HEK293 (cell line): ENCODE results near the gene TBC1D22A.

Source experiments
- CTCF ChIA-PET: fragments of 350-600 bp; formaldehyde crosslinking; extraction: SDS; loops from one replicate; lab custom pipeline; 2021; ENCODE audit warnings: antibody characterized with exemption; lab: Yijun Ruan, JAX
- POLR2A ChIA-PET: fragments of 300-600 bp; formaldehyde crosslinking; extraction: SDS; loops from one replicate; lab custom pipeline; 2020; ENCODE audit warnings: antibody characterized with exemption, inconsistent platforms; lab: Yijun Ruan, JAX
- H3K27ac ChIP-seq: fragments of 200-500 bp; sonication (Bioruptor generic); 2 replicates; pipeline ENCODE4 v1.5.1; 2014; ENCODE audit warnings: low read depth, low read length, control low read depth, inconsistent platforms; ENCODE audit errors: extremely low read depth
- H3K36me3 ChIP-seq, 2 experiments: fragments of 200-500 bp in 1 of 2; sonication (Bioruptor generic) in 1 of 2; 1 replicate in 1 of 2; 2 replicates in 1 of 2; pipeline ENCODE4 v1.5.1; 2014 to 2017; ENCODE audit warnings: inconsistent platforms in 2 of 2, low read length in 2 of 2; ENCODE audit not compliant: control insufficient read depth in 2 of 2, insufficient read depth in 1 of 2
- H3K4me1 ChIP-seq: fragments of 200-500 bp; sonication (Bioruptor generic); 2 replicates; pipeline ENCODE4 v1.5.1; 2014; ENCODE audit warnings: mild to moderate bottlenecking, low read length, inconsistent platforms; ENCODE audit not compliant: control insufficient read depth, insufficient read depth
- H3K4me3 ChIP-seq: 2 replicates; pipeline ENCODE4 v1.5.1; 2011; ENCODE audit warnings: low read depth, mild to moderate bottlenecking, control low read depth, low read length, moderate library complexity
- H3K9me3 ChIP-seq: fragments of 200-500 bp; sonication (Bioruptor generic); 2 replicates; pipeline ENCODE4 v1.5.1; 2014; ENCODE audit warnings: low read depth, low read length, inconsistent platforms; ENCODE audit not compliant: control insufficient read depth, insufficient read depth
- GLI2 ChIP-seq: fragments of 450-650 bp; formaldehyde crosslinking; IDR thresholded peaks from 2 replicates; pipeline ENCODE4; 2017; ENCODE audit warnings: missing biosample characterization, missing genetic modification characterization, low read depth, borderline replicate concordance
- GLIS1 ChIP-seq: fragments of 450-650 bp; formaldehyde crosslinking; IDR thresholded peaks from 2 replicates; pipeline ENCODE4 v1.5.1; 2016; ENCODE audit warnings: missing biosample characterization, missing genetic modification characterization
- KLF1 ChIP-seq: fragments of 450-650 bp; formaldehyde crosslinking; IDR thresholded peaks from 2 replicates; pipeline ENCODE4 v1.5.1; 2016; ENCODE audit warnings: missing biosample characterization, missing genetic modification characterization
- KLF10 ChIP-seq: fragments of 450-650 bp; IDR thresholded peaks from 2 replicates; pipeline ENCODE4 v1.5.1; 2018; ENCODE audit warnings: missing biosample characterization, mild to moderate bottlenecking, missing genetic modification characterization
- SP7 ChIP-seq: fragments of 450-650 bp; formaldehyde crosslinking; IDR thresholded peaks from 2 replicates; pipeline ENCODE4 v1.5.1; 2016; ENCODE audit warnings: missing biosample characterization, missing genetic modification characterization
- ZBTB7A ChIP-seq: fragments of 450-650 bp; formaldehyde crosslinking; IDR thresholded peaks from 2 replicates; pipeline ENCODE4 v1.5.1; 2016; ENCODE audit warnings: low read depth, missing biosample characterization, missing genetic modification characterization
- ZFHX2 ChIP-seq: fragments of 450-650 bp; formaldehyde crosslinking; conservative IDR thresholded peaks from 2 replicates; pipeline ENCODE4 v1.5.1; 2016; ENCODE audit warnings: missing biosample characterization, missing genetic modification characterization
- ZIC2 ChIP-seq: fragments of 450-650 bp; formaldehyde crosslinking; IDR thresholded peaks from 2 replicates; pipeline ENCODE4 v1.5.1; 2016; ENCODE audit warnings: missing biosample characterization, missing genetic modification characterization
- ZNF132 ChIP-seq: fragments of 450-650 bp; formaldehyde crosslinking; IDR thresholded peaks from 2 replicates; pipeline ENCODE4 v1.5.1; 2017; ENCODE audit warnings: missing biosample characterization, missing genetic modification characterization, borderline replicate concordance
- ZNF16 ChIP-seq: fragments of 450-650 bp; formaldehyde crosslinking; IDR thresholded peaks from 2 replicates; pipeline ENCODE4 v1.5.1; 2016; ENCODE audit warnings: low read depth, missing biosample characterization, missing genetic modification characterization
- ZNF24 ChIP-seq: fragments of 450-650 bp; formaldehyde crosslinking; IDR thresholded peaks from 2 replicates; pipeline ENCODE4 v1.5.1; 2016; ENCODE audit warnings: missing biosample characterization, missing genetic modification characterization
- ZNF391 ChIP-seq: fragments of 450-650 bp; formaldehyde crosslinking; IDR thresholded peaks from 2 replicates; pipeline ENCODE4 v1.5.1; 2016; ENCODE audit warnings: low read depth, missing biosample characterization, missing genetic modification characterization, borderline replicate concordance
- ZNF600 ChIP-seq: fragments of 450-650 bp; formaldehyde crosslinking; IDR thresholded peaks from 2 replicates; pipeline ENCODE4 v1.5.1; 2016; ENCODE audit warnings: missing biosample characterization, missing genetic modification characterization
- ZNF664 ChIP-seq: fragments of 450-650 bp; formaldehyde crosslinking; IDR thresholded peaks from 2 replicates; pipeline ENCODE4 v1.5.1; 2016; ENCODE audit warnings: missing biosample characterization, missing genetic modification characterization
- ZNF747 ChIP-seq: fragments of 450-650 bp; formaldehyde crosslinking; IDR thresholded peaks from 2 replicates; pipeline ENCODE4 v1.5.1; 2016; ENCODE audit warnings: missing biosample characterization, missing genetic modification characterization
- TF ChIP-seq, protein P1 (sequence below): fragments of 450-650 bp; formaldehyde crosslinking; IDR thresholded peaks from 2 replicates; pipeline ENCODE4 v1.5.1; 2016; ENCODE audit warnings: missing biosample characterization, missing genetic modification characterization, borderline replicate concordance
- TF ChIP-seq, protein P2 (sequence below): fragments of 450-650 bp; formaldehyde crosslinking; IDR thresholded peaks from 2 replicates; pipeline ENCODE4 v1.5.1; 2016; ENCODE audit warnings: missing biosample characterization, missing genetic modification characterization

TBC1D22A gene

DNA sequence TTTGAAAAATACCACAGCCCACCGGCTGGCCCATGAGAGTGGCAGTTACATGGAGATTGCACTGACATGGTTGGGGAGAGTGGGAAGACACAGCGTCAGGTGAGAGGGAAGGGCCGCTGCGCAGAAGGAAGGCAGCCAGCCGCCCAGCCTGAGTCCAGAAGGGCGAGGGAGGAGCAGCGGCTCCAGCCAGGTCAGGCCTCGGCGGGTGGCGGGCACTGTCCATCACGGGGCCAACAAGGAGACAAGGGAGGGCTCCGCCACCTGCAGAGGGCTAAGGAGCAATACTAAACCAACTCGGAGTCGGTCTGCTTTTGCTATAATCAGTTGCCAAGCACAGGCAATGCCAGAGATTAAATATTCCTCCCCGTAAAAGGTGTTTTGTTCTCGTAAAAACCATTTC lies 384.5 kb downstream of the TBC1D22A start:
- no peak overlapping the region for H3K27ac ChIP-seq
- no peaks in the 10 kb centered on the region for H3K36me3 ChIP-seq
- ChIA-PET POLR2A (no interaction called here), CTCF (no interaction called here)
- no peaks in the 10 kb centered on the region for H3K9me3 ChIP-seq
- no peak overlapping the region for H3K4me3 ChIP-seq
- H3K4me1 ChIP-seq, result no peaks in the 10 kb centered on the region
- TF ChIP-seq SP7 (tag by site-specific recombination), result no peak
- no peak for TF ChIP-seq GLI2 (tag by site-specific recombination)
- TF ChIP-seq ZFHX2 (tag by site-specific recombination), result 0 out of 2 replicates have a peak, but pooled peaks have one; percentile 1

DNA sequence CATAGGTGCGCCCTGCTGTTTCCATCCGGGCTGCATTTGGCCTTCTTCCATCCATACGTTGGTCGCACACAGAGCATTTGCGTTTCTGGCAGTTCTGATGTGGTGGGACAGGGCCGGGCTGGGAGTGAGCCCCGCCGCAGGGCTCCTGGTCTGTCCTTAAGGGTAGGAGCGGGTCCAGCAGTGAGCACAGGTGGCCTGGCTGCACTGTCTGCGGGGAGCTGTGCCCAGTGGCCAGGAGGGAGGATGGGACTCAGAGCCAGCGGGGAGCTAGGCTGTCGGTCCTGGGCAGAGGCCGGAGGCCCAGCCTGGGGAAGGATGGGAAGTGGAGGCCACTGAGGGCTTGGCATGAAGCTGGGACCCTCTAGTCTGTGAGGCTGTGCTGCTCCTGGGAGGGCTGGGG lies 385.1 kb downstream of the TBC1D22A start:
- ChIA-PET POLR2A (no interaction called here), CTCF (no interaction called here)
- no peaks in the 10 kb centered on the region for H3K9me3 ChIP-seq
- no peaks in the 10 kb centered on the region for H3K36me3 ChIP-seq
- H3K4me1 ChIP-seq, result no peaks in the 10 kb centered on the region
- no peak overlapping the region for H3K27ac ChIP-seq
- no peak overlapping the region for H3K4me3 ChIP-seq
- TF ChIP-seq, protein P1, sequence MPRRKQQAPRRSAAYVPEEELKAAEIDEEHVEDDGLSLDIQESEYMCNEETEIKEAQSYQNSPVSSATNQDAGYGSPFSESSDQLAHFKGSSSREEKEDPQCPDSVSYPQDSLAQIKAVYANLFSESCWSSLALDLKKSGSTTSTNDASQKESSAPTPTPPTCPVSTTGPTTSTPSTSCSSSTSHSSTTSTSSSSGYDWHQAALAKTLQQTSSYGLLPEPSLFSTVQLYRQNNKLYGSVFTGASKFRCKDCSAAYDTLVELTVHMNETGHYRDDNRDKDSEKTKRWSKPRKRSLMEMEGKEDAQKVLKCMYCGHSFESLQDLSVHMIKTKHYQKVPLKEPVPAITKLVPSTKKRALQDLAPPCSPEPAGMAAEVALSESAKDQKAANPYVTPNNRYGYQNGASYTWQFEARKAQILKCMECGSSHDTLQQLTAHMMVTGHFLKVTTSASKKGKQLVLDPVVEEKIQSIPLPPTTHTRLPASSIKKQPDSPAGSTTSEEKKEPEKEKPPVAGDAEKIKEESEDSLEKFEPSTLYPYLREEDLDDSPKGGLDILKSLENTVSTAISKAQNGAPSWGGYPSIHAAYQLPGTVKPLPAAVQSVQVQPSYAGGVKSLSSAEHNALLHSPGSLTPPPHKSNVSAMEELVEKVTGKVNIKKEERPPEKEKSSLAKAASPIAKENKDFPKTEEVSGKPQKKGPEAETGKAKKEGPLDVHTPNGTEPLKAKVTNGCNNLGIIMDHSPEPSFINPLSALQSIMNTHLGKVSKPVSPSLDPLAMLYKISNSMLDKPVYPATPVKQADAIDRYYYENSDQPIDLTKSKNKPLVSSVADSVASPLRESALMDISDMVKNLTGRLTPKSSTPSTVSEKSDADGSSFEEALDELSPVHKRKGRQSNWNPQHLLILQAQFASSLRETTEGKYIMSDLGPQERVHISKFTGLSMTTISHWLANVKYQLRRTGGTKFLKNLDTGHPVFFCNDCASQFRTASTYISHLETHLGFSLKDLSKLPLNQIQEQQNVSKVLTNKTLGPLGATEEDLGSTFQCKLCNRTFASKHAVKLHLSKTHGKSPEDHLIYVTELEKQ, result no peak
- TF ChIP-seq KLF1 (tag by site-specific recombination) (no peak), KLF10 (tag by site-specific recombination) (no peak), ZNF24 (no peak), ZNF391 (tag by site-specific recombination) (no peak), ZNF600 (tag by site-specific recombination) (no peak), ZBTB7A (tag by site-specific recombination) (no peak), ZNF664 (tag by site-specific recombination) (no peak), ZNF16 (tag by site-specific recombination) (no peak), ZNF132 (tag by site-specific recombination) (no peak), ZIC2 (no peak)
- TF ChIP-seq, protein P2, sequence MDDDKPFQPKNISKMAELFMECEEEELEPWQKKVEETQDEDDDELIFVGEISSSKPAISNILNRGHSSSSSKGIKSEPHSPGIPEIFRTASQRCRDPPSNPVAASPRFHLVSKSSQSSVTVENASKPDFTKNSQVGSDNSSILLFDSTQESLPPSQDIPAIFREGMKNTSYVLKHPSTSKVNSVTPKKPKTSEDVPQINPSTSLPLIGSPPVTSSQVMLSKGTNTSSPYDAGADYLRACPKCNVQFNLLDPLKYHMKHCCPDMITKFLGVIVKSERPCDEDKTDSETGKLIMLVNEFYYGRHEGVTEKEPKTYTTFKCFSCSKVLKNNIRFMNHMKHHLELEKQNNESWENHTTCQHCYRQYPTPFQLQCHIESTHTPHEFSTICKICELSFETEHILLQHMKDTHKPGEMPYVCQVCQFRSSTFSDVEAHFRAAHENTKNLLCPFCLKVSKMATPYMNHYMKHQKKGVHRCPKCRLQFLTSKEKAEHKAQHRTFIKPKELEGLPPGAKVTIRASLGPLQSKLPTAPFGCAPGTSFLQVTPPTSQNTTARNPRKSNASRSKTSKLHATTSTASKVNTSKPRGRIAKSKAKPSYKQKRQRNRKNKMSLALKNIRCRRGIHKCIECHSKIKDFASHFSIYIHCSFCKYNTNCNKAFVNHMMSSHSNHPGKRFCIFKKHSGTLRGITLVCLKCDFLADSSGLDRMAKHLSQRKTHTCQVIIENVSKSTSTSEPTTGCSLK, result no peak

DNA sequence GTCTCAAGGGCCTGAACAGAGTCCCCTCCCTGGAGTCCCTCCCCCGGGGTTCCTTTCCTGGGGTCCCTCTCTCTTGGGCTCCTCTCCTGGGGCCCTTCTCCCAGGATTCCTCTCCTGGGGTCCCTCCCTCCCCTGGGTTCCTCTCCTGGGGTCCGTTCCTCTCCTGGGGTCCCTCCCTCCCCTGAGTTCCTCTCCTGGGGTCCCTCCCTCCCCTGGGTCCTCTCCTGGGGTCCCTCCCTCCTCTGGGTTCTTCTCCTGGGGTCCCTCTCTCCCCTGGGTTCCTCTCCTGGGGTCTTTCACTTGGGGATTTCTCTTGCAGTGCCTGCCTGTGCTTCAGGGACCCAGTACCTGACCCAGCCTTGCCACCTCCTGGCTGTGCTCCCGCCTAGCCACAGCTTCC lies 386.1 kb downstream of the TBC1D22A start:
- H3K36me3 ChIP-seq, result no peaks in the 10 kb centered on the region
- no peaks in the 10 kb centered on the region for H3K4me1 ChIP-seq
- POLR2A ChIA-PET, result no interaction called here
- TF ChIP-seq ZNF747 (tag by site-specific recombination) (no peak), ZIC2 (0 out of 2 replicates have a peak, but pooled peaks have one; percentile 13), GLIS1 (peak; percentile 100)
- TF ChIP-seq, all 188 proteins: peak for 2
- CTCF ChIA-PET, result no interaction called here
- H3K4me3 ChIP-seq, result no peak overlapping the region
- H3K9me3 ChIP-seq, result no peaks in the 10 kb centered on the region
- H3K27ac ChIP-seq, result no peak overlapping the region
